ENCODE results near the gene UVSSA. TPM values are rescaled to one million over a fixed set of nuclear protein-coding genes. Genes with fewer than 3 reads are reported as not detected.

Gene UVSSA
- polyA plus RNA-seq, 1 donor, result 9.7 TPM

Other genes with a start within 250 kb of the UVSSA start
- gene RNF212, start 233.6 kb upstream of the UVSSA start, polyA plus RNA-seq (ENCODE audit: insufficient read length), result 3.6 TPM
- 48.0 TPM for gene SPON2, start 174.6 kb upstream of the UVSSA start, polyA plus RNA-seq (ENCODE audit: insufficient read length)
- 133 TPM for gene CTBP1, start 98.1 kb upstream of the UVSSA start, polyA plus RNA-seq (ENCODE audit: insufficient read length)
- gene MAEA, start 57.3 kb upstream of the UVSSA start, polyA plus RNA-seq (ENCODE audit: insufficient read length), result 40.3 TPM
- gene NKX1-1, start 59.2 kb downstream of the UVSSA start, polyA plus RNA-seq (ENCODE audit: insufficient read length), result not detected

Data from hindlimb muscle (tissue), 1 donor.